Pulmonary artery endothelial cell (primary cell): Measurements from ENCODE around the gene NTM. TPM values are rescaled to one million over a fixed set of nuclear protein-coding genes. Genes with fewer than 3 reads are reported as not detected.

Source experiments
- DNase-seq: peaks from one replicate; pipeline ENCODE4 v3.0.0-alpha.2; 2011; ENCODE audit warnings: low read depth, low spot score
- total RNA-seq: library from RNA; depleted of rRNA; stranded (reverse); fragments of >200 nt; gene quantifications from 2 replicates; pipeline ENCODE4 v1.2.3, GENCODE V29; 2014

The NTM gene
- total RNA-seq, 1 donor from 2014 or later = 2.6 TPM

DNA sequence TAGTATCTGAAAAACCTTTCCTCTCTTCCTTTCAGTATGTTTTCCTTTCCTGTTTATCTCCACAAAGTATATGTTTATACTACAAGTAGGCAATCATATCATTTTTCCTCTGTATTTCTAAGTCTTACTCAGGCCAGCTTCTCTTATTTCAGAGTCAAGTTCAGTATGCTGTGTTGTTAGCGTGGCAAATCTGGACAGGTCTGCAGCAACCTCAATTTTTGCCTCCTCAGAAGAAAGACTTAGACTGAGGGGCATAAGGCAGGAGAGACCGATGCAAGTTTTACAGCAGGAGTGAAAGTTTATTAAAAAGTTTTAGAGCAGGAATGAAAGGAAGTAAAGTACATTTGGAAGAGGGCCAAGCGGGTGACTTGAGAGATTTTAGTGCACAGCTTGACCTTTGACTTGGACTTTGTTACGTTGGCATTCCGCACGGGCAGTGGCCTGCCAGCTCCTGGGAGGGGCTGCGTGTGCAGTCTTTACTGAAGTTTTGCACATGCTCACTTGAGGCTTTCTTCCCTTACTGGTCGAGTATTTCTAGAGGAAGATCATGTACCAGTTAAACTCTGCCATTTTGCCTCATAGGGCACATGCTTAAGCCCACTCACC is 343.2 kb downstream of the NTM start:
- DNase-seq = no peak

GRCh38 chr11:131717616-131718015 is 347.2 kb downstream of the NTM start:
- no peak for DNase-seq

DNA sequence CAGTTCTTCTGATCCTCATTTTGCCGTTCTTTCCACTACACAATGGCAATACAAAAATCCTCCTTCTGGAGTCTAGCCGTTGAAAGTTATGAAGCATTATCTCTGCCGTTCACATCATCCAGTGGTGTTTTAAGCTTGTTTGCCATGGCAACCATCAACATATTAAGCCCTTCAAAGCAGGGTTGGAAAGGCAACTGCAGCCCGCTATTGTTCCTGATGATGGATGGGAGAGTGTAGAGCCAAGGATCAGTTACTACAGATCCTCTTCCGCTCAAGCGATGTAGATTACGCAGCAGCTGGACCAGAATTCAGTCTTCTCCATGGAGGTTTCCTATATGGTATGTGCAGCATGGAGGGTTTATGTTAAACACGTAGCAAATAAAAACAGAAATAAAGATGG is 352.7 kb downstream of the NTM start:
- DNase-seq = no peak

DNA sequence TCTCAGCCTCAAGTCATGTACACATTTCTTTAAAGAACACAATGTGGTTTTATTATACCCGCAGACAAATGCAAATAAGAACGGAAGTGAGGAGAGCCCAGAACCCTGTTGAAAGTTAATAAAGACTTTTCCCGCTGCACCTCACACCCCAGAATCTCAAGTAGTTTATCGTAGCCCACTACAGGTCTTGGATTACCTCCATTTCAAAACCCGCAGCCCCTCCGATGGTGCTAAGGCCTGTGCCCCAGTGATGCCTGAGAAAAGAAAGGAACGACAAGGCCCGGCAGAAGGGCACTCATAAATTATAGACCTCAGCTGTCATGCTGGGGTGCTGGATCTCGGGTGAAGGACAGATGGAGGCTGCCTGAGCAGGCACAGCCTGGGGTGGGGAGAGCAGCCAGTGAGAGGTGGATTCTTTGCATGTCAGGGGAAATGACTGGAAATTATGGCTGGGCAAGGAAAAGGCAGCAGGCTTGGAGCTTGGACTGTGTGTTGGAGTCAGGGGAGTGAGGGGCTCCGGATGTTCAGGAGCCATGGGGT is 354.1 kb downstream of the NTM start:
- DNase-seq = no peak

GRCh38 chr11:131734871-131735270 is 364.5 kb downstream of the NTM start:
- no peak for DNase-seq

DNA sequence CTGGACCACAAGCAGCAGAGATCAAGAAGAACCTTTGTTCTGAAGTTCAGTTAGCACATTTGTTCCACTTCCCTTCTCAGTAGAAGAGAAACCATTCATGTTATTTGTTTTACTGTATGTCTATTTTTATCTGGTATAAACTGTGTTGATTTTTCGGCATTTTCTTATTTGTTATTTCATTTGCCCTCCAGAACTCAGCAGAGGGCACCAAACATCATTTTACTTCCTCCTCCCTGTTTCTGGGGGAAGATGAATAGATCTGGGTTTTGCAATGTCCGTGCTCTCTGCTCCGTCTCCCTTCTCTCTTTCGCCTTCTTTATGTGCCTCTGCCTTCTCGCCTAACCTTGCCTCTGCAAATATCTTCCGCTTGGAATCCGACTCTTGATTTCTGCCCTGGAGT is 366.9 kb downstream of the NTM start:
- DNase-seq = no peak

- no peak for DNase-seq
Observed at GRCh38 chr11:131739243-131739882, 368.9 kb downstream of the NTM start.

DNA sequence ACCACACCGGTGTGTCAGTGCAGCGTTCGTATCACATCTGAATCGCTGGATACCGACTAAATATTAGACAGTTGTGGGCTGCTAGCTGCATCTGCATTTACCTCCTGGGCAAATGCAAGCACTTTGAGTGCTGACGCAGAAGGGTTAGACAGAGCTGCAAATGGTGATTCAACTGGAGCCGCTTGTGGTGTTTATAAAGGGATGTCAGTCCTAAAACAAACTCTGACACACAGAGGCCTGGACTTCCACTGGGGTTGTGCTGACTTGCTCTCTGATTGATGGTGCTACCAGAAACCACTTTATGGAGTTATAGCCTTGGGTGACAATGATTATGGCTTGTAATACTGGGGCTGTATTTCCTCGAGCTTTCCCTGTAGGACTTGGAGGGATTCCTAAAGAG is 374.4 kb downstream of the NTM start:
- DNase-seq = no peak

- DNase-seq = peak; percentile 67
Observed at GRCh38 chr11:131745405-131745804, 375.0 kb downstream of the NTM start.

DNA sequence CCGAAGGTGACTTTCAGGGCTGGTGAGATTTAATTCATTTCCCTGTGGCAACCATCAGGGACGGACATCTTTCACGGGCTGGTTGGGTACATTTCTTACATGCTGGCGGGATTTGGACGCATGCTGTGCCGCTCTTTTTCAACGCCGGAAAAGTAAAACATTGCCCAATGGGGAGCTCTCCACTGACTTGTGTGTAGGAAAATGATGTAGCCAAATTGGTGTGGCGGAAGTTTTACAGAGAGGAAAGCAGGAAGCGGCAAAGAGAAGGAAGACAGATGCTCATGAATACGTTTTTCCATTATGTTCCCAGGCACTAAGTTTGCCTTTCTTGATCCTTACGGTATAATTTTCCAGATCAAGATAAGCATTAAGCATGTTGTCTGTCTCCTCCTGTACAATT is 375.8 kb downstream of the NTM start:
- no peak for DNase-seq

DNA sequence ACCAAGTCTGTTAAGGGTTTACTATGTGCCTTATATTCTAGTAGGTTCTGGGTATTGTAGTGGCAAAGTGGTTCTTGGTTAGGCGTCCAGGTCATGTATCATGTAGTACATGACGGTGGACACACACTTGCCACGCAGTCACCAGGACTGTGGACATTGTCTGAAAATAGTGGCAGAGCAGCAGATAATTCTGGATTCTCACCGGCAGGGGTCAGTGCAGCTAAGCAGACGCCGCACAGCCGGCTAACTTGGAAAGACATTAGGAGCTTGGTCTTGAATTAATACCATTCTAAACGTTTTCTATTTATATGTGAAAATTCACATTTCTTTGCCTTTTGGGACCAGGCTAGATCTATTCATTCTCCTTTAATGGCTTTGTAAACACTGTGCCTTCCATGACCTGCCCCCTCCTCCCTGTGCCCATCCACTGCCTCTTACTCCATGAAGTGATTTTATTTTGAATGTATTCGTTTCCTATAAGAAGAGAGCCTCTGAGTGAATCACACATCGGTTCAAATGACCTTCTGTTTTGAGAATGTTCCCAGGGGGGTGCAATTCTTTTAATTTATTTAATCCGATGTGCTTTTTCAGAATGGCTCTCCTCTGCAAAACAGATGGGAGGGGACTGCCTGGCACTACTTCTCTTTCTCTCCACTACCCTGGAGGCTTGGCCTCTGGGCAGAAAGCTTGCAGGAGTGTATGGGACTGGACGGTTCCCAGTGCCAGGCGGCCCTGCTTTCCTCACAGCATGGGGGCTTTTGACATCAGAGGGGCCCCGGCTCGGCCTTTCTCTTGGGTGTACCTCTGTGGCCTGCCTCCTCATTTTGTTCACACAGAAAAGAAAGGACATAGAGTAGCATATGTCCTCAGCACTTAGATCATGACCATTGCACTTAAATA is 378.0 kb downstream of the NTM start:
- DNase-seq = peak; percentile 50

GRCh38 chr11:131749101-131749500 is 378.7 kb downstream of the NTM start:
- peak; percentile 88 for DNase-seq

DNA sequence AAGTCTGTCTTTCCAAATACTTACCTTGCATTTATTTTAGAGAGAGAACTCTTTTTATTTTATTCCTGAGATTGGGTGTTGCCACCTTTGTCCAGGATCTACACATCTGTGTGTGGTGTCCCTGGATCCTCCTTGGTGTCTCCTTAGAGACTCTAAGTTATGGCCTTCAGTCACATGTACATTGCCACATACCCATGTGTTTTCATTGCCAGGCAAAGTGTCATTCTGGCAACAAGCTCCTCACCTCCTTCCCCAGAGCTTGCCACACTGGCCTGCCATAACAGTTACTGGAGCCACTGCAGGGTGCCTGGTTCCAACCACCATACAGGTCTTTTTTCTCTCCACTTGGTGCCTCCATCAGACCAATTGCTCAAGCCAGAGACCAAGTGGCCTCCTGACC is 379.7 kb downstream of the NTM start:
- no peak for DNase-seq

DNA sequence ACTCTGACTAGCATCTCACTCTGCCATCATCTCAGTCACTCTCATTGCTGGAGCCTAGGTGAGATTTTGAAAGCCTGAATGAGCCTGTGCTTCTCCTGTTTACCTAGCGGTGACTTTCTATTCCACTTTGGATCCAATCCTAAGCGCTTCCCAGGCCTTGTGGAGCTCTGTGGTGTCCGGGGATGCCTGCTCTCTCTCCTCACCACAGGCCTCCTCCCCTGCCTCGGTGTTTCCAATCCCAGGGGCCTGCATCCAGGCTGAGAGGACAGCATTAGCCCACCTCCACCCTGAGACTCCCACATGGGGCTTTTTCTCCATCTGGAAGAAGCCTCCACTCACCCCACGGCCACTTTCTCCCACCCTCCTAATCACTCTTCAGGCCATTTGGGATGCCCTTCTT is 380.3 kb downstream of the NTM start:
- DNase-seq = no peak

DNA sequence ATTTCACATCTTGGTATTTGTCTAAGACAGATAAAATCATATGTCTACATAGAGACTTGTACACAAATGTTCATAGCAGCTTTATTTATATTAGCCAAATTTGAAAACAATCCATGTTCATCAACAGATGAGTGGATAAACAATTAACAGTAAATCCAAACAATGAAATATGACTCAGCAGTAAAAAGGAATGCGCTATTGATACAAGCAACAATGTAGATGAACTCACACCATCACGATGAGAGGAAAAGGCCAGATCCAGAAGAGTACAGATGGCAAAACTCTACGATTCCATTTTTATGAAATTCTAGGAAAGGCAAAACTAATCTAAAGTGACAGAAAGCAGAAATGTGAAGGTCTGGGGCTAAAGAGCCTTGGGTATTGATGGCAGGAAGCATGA is 384.3 kb downstream of the NTM start:
- DNase-seq = peak; percentile 35

GRCh38 chr11:131756479-131757110 is 386.2 kb downstream of the NTM start:
- DNase-seq = no peak

- no peak for DNase-seq
Observed at GRCh38 chr11:131758726-131759125, 388.3 kb downstream of the NTM start.

GRCh38 chr11:131759140-131759539 is 388.7 kb downstream of the NTM start:
- no peak for DNase-seq

GRCh38 chr11:131760091-131761061 is 390.0 kb downstream of the NTM start:
- no peak for DNase-seq

DNA sequence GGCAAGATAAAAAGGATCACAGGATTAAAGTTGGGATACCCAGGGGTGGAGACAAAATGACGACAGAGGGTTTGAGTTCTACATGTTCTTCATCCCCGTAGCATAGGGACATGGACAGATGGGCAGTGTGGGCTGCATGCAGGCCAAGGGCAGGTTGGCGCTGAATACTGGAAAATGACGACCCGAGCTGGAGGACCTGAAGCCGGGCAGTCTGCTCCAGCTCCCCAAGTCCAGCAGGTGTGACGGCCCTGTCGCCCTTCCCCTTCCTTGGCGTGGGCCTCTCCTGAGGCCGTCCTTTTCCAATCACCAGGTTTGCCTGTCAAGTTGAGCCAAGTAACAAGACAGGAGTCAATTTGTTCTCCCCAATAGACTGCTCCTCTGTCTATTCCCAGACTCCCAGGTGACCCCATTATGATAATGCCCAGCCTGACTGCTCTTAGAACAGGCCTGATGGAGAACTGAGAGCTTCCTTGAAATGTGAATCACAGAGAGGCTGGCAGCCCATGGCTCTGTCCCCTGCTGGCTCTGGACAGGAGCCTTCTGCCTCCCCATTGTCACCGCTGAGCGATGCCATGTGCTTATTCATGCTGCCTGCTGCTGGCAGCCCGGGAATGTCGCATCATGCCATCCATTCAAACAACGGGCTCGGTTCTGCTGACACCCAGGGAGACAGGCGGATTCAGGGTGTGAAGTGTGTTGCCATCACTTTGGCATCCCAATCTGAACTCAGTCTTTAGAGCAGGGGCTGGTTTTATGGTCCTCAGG is 392.1 kb downstream of the NTM start:
- DNase-seq = no peak
